ENCODE data around the gene IRF2BP1.

Gene IRF2BP1

GRCh38 chr19:45885556-45886426, at the start of gene IRF2BP1:
TSS of gene IRF2BP1 (minus strand) at chr19:45886141. CDS start at chr19:45885774, 367 bp downstream.
- peak; percentile 95 for DNase-seq (ENCODE audit: low read depth)
- peak within 1 kb of the TSS; percentile 60 for H3K4me3 ChIP-seq (ENCODE audit: low read depth, low read length)
- TF ChIP-seq, protein P1, sequence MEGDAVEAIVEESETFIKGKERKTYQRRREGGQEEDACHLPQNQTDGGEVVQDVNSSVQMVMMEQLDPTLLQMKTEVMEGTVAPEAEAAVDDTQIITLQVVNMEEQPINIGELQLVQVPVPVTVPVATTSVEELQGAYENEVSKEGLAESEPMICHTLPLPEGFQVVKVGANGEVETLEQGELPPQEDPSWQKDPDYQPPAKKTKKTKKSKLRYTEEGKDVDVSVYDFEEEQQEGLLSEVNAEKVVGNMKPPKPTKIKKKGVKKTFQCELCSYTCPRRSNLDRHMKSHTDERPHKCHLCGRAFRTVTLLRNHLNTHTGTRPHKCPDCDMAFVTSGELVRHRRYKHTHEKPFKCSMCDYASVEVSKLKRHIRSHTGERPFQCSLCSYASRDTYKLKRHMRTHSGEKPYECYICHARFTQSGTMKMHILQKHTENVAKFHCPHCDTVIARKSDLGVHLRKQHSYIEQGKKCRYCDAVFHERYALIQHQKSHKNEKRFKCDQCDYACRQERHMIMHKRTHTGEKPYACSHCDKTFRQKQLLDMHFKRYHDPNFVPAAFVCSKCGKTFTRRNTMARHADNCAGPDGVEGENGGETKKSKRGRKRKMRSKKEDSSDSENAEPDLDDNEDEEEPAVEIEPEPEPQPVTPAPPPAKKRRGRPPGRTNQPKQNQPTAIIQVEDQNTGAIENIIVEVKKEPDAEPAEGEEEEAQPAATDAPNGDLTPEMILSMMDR (IDR thresholded peaks at IDR 0.05; ENCODE audit: insufficient read depth, low read depth, low read length, missing control alignments): no peak

DNA sequence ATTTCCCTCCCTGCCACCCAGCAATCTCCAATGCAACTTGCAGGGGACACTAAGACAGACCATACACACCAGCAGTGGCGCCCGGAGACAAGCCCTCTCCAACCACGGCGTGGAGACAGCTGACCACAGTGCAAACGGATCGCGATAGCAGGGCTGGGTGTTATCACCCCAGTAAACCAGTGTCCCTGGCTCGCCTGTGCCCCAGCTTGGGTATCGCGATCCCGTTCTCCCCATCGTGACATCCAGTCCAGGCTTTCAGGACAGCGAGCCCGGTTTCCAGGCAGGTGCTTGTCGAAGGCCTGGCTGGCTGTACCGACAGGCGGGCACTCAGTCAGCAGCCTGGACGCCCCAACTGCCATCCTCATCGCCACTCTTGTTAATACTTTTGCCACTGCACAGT, 49.3 kb upstream of the IRF2BP1 start:
- no peak overlapping the region for H3K4me3 ChIP-seq (ENCODE audit: low read depth, low read length)
- no peak for DNase-seq (ENCODE audit: low read depth)
- TF ChIP-seq, protein P1 (IDR thresholded peaks at IDR 0.05; ENCODE audit: insufficient read depth, low read depth, low read length, missing control alignments): no peak

DNA sequence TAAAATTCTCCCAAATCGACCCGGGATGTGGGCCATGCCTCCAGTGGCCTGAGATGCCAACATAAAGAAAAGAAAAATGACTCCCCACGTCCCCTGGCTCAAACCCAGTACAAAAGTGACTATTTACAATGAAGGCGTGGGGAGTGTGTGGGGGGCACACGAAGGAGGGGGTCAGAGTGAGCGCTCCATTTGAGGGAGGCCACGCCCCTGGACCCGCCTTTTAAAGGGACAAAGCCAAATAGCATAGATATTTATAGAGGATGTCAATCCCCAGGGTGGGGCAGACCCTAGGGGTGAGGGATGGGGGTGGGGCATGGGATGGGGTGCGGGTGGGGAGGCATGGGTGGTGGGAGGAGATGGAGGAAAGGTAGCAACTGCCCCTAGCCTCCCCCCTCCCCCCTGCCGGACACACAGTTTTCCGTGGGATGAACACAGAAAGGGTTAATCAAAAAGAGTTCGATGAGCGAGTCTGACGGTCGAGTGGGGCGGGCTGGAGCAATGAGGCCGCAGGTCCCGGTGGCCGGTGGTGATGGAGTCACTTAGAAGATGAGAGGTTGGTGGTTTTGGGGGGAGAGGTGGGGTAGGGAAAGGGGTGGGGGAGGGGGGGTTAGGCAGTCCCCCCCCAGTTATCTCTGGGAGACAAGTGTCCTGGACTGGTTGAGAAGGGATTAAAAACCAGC, 48.8 kb upstream of the IRF2BP1 start:
- no peak for DNase-seq (ENCODE audit: low read depth)
- TF ChIP-seq, protein P1 (IDR thresholded peaks at IDR 0.05; ENCODE audit: insufficient read depth, low read depth, low read length, missing control alignments): no peak
- H3K4me3 ChIP-seq (ENCODE audit: low read depth, low read length): no peak overlapping the region

DNA sequence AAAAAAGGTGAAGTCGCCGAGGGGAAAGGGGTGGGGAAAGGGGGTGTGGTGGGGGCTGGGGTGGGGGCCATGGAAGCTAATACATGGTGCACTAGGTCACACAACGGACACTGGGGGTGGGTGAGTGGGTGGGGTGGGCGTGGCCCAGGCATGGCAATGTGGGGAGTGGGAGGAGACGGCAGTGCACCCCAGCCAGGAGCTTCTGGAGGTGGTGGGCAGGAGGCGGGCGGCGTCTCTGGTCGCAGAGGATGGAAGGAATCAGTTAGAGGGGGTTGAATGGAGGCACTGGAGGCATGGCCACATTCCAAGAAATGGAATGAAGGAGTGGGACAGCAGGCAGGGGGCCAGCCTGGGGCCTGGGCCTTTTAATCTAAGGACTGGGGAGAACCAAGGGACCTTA, 47.8 kb upstream of the IRF2BP1 start:
- TF ChIP-seq, protein P1 (IDR thresholded peaks at IDR 0.05; ENCODE audit: insufficient read depth, low read depth, low read length, missing control alignments): no peak
- H3K4me3 ChIP-seq (ENCODE audit: low read depth, low read length): no peak overlapping the region
- no peak for DNase-seq (ENCODE audit: low read depth)

DNA sequence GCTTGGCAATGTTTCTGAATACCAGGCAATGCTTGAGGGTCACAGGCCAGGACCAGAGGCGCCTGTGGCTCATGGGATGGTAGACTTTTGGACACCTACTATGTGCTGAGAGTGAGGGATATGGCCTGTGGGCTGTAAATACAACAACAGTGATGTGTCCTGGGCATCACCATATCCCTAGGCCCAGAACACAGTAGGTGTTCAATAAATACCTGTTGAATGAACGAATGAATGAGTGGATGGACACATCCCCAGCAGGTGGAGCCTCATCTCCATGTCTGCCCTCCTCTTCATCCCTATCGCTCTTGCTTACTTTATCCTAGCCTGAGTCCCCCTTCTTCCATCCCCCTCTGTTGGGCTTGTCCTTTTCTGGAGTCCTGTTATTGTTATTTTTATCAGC, 45.1 kb upstream of the IRF2BP1 start:
- no peak overlapping the region for H3K4me3 ChIP-seq (ENCODE audit: low read depth, low read length)
- DNase-seq (ENCODE audit: low read depth): no peak
- TF ChIP-seq, protein P1 (IDR thresholded peaks at IDR 0.05; ENCODE audit: insufficient read depth, low read depth, low read length, missing control alignments): no peak

- no peak for DNase-seq (ENCODE audit: low read depth)
- TF ChIP-seq, protein P1 (IDR thresholded peaks at IDR 0.05; ENCODE audit: insufficient read depth, low read depth, low read length, missing control alignments): no peak
- H3K4me3 ChIP-seq (ENCODE audit: low read depth, low read length): no peak overlapping the region
These were observed 43.3 kb upstream of the IRF2BP1 start for GRCh38 chr19:45929247-45929646.

Measured in GM12865 (cell line).